Measurements from ENCODE around the gene APP. TPM values are rescaled to one million over a fixed set of nuclear protein-coding genes. Genes with fewer than 3 reads are reported as not detected.

The APP gene
- total and polyA plus RNA-seq, 2 of the 13 experiments (the other 11 are each of a cell fraction or from before 2014, with no cell fraction given) = 70.6 to 262 TPM

GRCh38 chr21:25960402-25960801 lies 210.2 kb downstream of the APP start (continued):
- TF ChIP-seq EEA1 (CRISPR knock-in tag; IDR thresholded peaks at IDR 0.05; ENCODE audit: borderline replicate concordance) (no peak), HNRNPUL1 (IDR thresholded peaks at IDR 0.05; ENCODE audit: low read depth, low read length) (no peak), SRY (CRISPR knock-in tag; IDR thresholded peaks at IDR 0.05) (no peak)

DNA sequence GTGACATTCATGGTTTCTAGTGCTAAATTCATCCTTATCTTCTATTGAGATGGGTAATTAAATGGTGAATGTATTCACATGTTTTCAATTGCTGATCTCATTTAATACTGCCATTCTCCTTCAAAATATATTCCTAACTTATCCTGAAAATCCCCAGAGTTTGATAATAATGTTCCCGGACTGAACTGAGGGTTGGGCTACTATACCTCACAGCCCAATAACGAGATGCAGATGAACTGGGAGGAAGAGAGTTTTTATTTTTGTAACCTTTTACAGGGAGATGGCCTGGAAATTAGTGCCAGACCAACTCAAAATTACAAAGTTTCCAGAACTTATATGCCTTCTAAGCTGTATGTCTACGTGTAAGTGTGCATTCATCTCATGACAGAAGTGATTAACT lies 210.8 kb downstream of the APP start:
- Histone ChIP-seq H3K4me2 (ENCODE audit: low read depth, low read length) (no peak overlapping the region), H3K4me1 (ENCODE audit: insufficient read depth, low read length) (no peaks in the 10 kb centered on the region), H3K27me3 (ENCODE audit: control insufficient read depth in 1 of 2, insufficient read depth in 2 of 2, low read length in 2 of 2) (no peaks in the 10 kb centered on the region; a peak in 1 of 5 replicates), H3K27ac (ENCODE audit: extremely low read length, insufficient read depth, low read length) (no peak overlapping the region), H3K79me2 (ENCODE audit: insufficient read depth, low read length) (no peaks in the 10 kb centered on the region), H3K9me3 (ENCODE audit: low read length) (no peaks in the 10 kb centered on the region), H2AFZ (ENCODE audit: low read length) (no peak overlapping the region), H4K20me1 (ENCODE audit: insufficient read depth, low read length) (no peaks in the 10 kb centered on the region), H3K4me3 (replicated peaks in 1 of 3; ENCODE audit: insufficient read depth in 1 of 3, low read depth in 2 of 3, low read length in 3 of 3) (no peak overlapping the region), H3K9ac (ENCODE audit: insufficient read depth, low read depth, low read length) (no peak overlapping the region), H3K36me3 (replicated peaks in 1 of 2; ENCODE audit: control insufficient read depth in 1 of 2, insufficient read depth in 2 of 2, low read length in 2 of 2) (peaks cover 2 to 7% of the 10 kb centered on the region in 2 experiments; a peak in 2 of 5 replicates)
- TF ChIP-seq, protein P1, sequence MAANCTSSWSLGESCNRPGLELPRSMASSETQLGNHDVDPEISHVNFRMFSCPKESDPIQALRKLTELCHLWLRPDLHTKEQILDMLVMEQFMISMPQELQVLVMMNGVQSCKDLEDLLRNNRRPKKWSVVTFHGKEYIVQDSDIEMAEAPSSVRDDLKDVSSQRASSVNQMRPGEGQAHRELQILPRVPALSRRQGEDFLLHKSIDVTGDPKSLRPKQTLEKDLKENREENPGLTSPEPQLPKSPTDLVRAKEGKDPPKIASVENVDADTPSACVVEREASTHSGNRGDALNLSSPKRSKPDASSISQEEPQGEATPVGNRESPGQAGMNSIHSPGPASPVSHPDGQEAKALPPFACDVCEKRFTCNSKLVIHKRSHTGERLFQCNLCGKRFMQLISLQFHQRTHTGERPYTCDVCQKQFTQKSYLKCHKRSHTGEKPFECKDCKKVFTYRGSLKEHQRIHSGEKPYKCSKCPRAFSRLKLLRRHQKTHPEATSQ (CRISPR knock-in tag; IDR thresholded peaks at IDR 0.05; ENCODE audit: borderline replicate concordance) = no peak
- TF ChIP-seq NCOA2 (CRISPR knock-in tag; IDR thresholded peaks at IDR 0.05) = no peak
- TF ChIP-seq, protein P2, sequence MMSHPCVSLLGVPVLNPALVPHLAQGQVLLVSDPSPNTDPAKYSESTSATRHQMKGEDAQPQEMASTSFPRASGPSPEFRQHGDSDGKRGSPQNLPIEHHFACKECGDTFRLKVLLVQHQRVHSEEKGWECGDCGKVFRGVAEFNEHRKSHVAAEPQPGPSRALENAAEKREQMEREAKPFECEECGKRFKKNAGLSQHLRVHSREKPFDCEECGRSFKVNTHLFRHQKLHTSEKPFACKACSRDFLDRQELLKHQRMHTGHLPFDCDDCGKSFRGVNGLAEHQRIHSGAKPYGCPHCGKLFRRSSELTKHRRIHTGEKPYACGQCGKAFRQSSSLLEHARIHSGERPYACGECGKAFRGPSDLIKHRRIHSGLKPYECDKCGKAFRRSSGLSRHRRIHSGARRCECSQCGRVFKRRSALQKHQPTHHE (CRISPR knock-in tag; IDR thresholded peaks at IDR 0.05; ENCODE audit: borderline replicate concordance) = no peak
- DNase-seq (ENCODE audit: low spot score) = no peak
- WGBS (ENCODE audit: low lambda C conversion rate) = 61% methylated on average over 3 of the region's 3 CpGs
- ChIA-PET CTCF (ENCODE audit: low intra/inter-chr PET ratio, low total read pairs) (no interaction called here), POLR2A (no interaction called here)
- no TSS peak for BruUV-seq (replicated peaks)
- intact Hi-C loops (cut with micrococcal nuclease; ENCODE audit: unreplicated experiment) (no loop called here), in situ Hi-C loops (cut with HindIII; ENCODE audit: extremely low pct_ligation_motif_present, low pct_unique_long_range_greater_than_20kb) (no loop called here)
- no peak for FAIRE-seq
- ATAC-seq = no peak

All from HepG2 (cell line).